Caco-2 (cell line): ENCODE data around the gene OXER1. TPM values are rescaled to one million over a fixed set of nuclear protein-coding genes. Genes with fewer than 3 reads are reported as not detected.

Source experiments
- BruUV-seq: library from RNA; stranded (reverse); fragments of 400-500 nt; replicated peaks from 2 replicates; lab custom pipeline; 2021; lab: Mats Ljungman, UMichigan
- CTCF ChIA-PET: fragments of 300-600 bp; sonication (Branson Sonifier 250); formaldehyde crosslinking; loops from one replicate; lab custom pipeline; 2022; ENCODE audit warnings: antibody characterized with exemption; lab: Charles Lee
- POLR2A ChIA-PET: fragments of 300-600 bp; sonication (Branson Sonifier 250); formaldehyde crosslinking; loops from one replicate; lab custom pipeline; 2022; ENCODE audit warnings: antibody characterized with exemption; lab: Charles Lee
- DNase-seq, 2 experiments: peaks; one replicate each; pipeline versions ENCODE4 v3.0.0 to v3.0.0-alpha.2; 2020 to 2022
- H3K27me3 ChIP-seq: replicated peaks from 2 replicates; pipeline ENCODE4 v1.6.0; 2011; ENCODE audit warnings: low read length; ENCODE audit not compliant: control insufficient read depth, insufficient read depth
- H3K36me3 ChIP-seq: 2 replicates; pipeline ENCODE4 v1.5.1; 2011; ENCODE audit warnings: low read length; ENCODE audit not compliant: control insufficient read depth, insufficient read depth
- H3K4me1 ChIP-seq: fragments of 250-450 bp; sonication (Bioruptor Pico); 2 replicates; pipeline ENCODE4 v1.5.1; 2020; ENCODE audit warnings: mild to moderate bottlenecking
- H3K4me3 ChIP-seq: 2 replicates; pipeline ENCODE4 v1.5.1; 2011; ENCODE audit warnings: low read depth, mild to moderate bottlenecking, control low read depth, low read length
- H3K9me3 ChIP-seq: fragments of 250-450 bp; sonication (Bioruptor Pico); 2 replicates; pipeline ENCODE4 v1.5.1; 2020; ENCODE audit warnings: mild to moderate bottlenecking, moderate library complexity
- H3K27ac Mint-ChIP-seq: one replicate; pipeline ENCODE4 v1.8.0; 2022; ENCODE audit warnings: mixed read lengths; ENCODE audit not compliant: unreplicated experiment
- H3K27me3 Mint-ChIP-seq: one replicate; pipeline ENCODE4 v1.8.0; 2022; ENCODE audit warnings: mixed read lengths; ENCODE audit not compliant: insufficient read depth, unreplicated experiment
- H3K36me3 Mint-ChIP-seq: one replicate; pipeline ENCODE4 v1.8.0; 2022; ENCODE audit warnings: mild to moderate bottlenecking, mixed read lengths; ENCODE audit not compliant: insufficient read depth, unreplicated experiment
- H3K4me1 Mint-ChIP-seq: one replicate; pipeline ENCODE4 v1.8.0; 2022; ENCODE audit warnings: low read depth, mixed read lengths; ENCODE audit not compliant: unreplicated experiment
- H3K4me3 Mint-ChIP-seq: one replicate; pipeline ENCODE4 v1.8.0; 2022; ENCODE audit warnings: mild to moderate bottlenecking, moderate library complexity, mixed read lengths; ENCODE audit not compliant: unreplicated experiment
- H3K9me3 Mint-ChIP-seq: one replicate; pipeline ENCODE4 v1.8.0; 2022; ENCODE audit warnings: mixed read lengths; ENCODE audit not compliant: unreplicated experiment
- intact Hi-C: fragments of 100-400 bp; cut with micrococcal nuclease; formaldehyde crosslinking; loops from one replicate; pipeline ENCODE4 v1.10.0; 2022; ENCODE audit not compliant: unreplicated experiment
- total RNA-seq: library from RNA; stranded (reverse); gene quantifications from 2 replicates; pipeline ENCODE4 v1.2.3, GENCODE V29; 2022
- TF ChIP-seq, protein P1 (sequence below), 2 experiments: fragments of 200-600 bp in 1 of 2; IDR thresholded peaks; 1 replicate in 1 of 2; 2 replicates in 1 of 2; pipeline versions ENCODE4 v1.5.1 to v1.8.0; 2011 to 2022; ENCODE audit warnings: antibody characterized with exemption in 1 of 2, control low read depth in 1 of 2, inconsistent platforms in 1 of 2, low read depth in 1 of 2, low read length in 1 of 2, mild to moderate bottlenecking in 1 of 2, moderate library complexity in 1 of 2; ENCODE audit not compliant: insufficient read depth in 1 of 2, severe bottlenecking in 1 of 2, unreplicated experiment in 1 of 2

OXER1 gene
- total RNA-seq, 1 experiment from 2014 or later, result 10.9 TPM

DNA sequence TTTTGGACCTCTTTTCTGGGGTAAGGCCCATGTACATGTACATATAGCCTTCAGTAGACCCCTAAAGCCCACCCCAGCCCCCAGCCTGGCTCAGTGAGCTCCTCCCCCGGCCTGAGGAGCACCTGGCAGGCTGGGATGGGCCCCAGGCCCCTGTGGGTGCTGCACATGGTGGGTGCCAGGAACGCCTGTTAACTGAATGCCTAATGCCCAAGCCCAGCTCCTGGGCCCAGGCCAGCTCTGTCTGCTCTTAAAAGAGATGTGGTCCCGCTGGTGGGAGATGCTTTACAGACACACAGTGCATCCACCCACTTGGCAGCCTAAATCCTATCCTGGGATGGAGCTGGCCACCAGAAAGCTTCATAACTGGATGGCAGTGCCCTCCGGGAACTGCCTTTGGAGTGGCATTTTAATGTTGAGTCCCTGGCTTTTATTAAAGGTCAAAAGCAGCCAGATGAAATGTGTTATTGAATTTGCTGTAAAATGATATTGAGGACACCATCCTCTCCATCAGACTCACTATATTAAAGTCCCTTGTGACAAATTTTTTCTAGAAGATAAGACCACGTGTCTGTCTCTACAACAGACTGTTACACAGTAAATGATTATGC, 7.7 kb upstream of the OXER1 start:
- POLR2A ChIA-PET, result no interaction called here
- no TSS peak for BruUV-seq
- TF ChIP-seq, protein P1, sequence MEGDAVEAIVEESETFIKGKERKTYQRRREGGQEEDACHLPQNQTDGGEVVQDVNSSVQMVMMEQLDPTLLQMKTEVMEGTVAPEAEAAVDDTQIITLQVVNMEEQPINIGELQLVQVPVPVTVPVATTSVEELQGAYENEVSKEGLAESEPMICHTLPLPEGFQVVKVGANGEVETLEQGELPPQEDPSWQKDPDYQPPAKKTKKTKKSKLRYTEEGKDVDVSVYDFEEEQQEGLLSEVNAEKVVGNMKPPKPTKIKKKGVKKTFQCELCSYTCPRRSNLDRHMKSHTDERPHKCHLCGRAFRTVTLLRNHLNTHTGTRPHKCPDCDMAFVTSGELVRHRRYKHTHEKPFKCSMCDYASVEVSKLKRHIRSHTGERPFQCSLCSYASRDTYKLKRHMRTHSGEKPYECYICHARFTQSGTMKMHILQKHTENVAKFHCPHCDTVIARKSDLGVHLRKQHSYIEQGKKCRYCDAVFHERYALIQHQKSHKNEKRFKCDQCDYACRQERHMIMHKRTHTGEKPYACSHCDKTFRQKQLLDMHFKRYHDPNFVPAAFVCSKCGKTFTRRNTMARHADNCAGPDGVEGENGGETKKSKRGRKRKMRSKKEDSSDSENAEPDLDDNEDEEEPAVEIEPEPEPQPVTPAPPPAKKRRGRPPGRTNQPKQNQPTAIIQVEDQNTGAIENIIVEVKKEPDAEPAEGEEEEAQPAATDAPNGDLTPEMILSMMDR (IDR thresholded peaks at IDR 0.05; ENCODE audit: insufficient read depth in 1 of 2, low read depth in 1 of 2, low read length in 1 of 2, severe bottlenecking in 1 of 2, unreplicated experiment in 1 of 2), result no peak
- Mint-ChIP-seq H3K36me3 (peaks cover 16% of the 10 kb centered on the region), H3K27me3 (no peaks in the 10 kb centered on the region), H3K4me1 (no peaks in the 10 kb centered on the region), H3K4me3 (no peak overlapping the region), H3K9me3 (peaks cover under 1% of the 10 kb centered on the region), H3K27ac (no peak overlapping the region)
- no peaks in the 10 kb centered on the region for H3K27me3 ChIP-seq
- CTCF ChIA-PET, result no interaction called here
- intact Hi-C loops, result no loop called here
- no peaks in the 10 kb centered on the region for H3K36me3 ChIP-seq
- H3K4me3 ChIP-seq, result no peak overlapping the region
- no peaks in the 10 kb centered on the region for H3K9me3 ChIP-seq
- no peaks in the 10 kb centered on the region for H3K4me1 ChIP-seq
- DNase-seq, result no peak

DNA sequence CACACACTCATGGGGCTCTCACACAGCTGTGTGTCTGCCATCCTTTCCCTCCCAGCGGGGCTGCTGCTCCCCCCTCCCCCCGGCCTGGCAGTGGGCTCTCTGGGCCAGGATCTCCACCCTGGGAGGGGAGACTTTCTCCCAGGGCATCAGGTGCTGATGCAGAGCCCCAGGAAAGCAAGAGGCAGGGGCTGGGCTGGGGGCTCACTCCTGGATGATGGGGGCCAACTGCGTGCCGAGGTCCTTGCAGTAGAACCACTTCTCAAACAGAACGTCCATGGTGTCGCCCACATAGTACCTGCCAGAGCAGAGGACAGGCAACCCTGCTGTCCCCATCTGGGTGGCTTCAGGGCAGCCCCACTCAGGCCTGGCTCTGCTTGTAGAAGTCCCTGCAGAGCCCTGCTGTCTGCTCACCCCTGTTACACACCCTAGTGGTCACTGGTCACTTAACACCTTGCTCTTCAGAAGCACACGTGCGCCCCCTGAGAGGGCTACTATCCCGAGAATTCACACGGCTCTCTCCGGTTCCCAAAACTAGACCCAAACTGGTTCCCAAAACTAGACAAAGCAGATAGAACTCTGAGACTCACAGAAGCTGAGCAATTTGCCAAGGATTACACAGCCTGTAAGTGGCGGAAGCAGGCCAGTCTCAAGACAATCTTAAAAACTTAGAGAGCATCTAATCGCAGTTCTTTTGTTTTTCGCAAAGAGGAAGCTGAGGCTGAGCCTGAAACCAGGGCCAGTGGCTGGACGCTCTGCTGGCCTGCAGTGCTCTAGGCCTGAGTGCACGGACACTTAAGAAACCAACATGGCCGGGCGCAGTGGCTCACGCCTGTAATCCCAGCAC, 6.6 kb upstream of the OXER1 start:
- ChIA-PET CTCF (no interaction called here), POLR2A (no interaction called here)
- Mint-ChIP-seq H3K36me3 (peaks cover 16% of the 10 kb centered on the region), H3K27me3 (no peaks in the 10 kb centered on the region), H3K4me1 (no peaks in the 10 kb centered on the region), H3K27ac (no peak overlapping the region), H3K4me3 (no peak overlapping the region), H3K9me3 (no peaks in the 10 kb centered on the region)
- Histone ChIP-seq H3K36me3 (no peaks in the 10 kb centered on the region), H3K27me3 (no peaks in the 10 kb centered on the region), H3K9me3 (no peaks in the 10 kb centered on the region), H3K4me3 (no peak overlapping the region), H3K4me1 (no peaks in the 10 kb centered on the region)
- peak in 1 of 2 experiments; percentile 53 for DNase-seq
- TF ChIP-seq, protein P1 (IDR thresholded peaks at IDR 0.05; ENCODE audit: insufficient read depth in 1 of 2, low read depth in 1 of 2, low read length in 1 of 2, severe bottlenecking in 1 of 2, unreplicated experiment in 1 of 2), result peak; percentile 35 to 63
- BruUV-seq, result no TSS peak
- intact Hi-C loops, result no loop called here

DNA sequence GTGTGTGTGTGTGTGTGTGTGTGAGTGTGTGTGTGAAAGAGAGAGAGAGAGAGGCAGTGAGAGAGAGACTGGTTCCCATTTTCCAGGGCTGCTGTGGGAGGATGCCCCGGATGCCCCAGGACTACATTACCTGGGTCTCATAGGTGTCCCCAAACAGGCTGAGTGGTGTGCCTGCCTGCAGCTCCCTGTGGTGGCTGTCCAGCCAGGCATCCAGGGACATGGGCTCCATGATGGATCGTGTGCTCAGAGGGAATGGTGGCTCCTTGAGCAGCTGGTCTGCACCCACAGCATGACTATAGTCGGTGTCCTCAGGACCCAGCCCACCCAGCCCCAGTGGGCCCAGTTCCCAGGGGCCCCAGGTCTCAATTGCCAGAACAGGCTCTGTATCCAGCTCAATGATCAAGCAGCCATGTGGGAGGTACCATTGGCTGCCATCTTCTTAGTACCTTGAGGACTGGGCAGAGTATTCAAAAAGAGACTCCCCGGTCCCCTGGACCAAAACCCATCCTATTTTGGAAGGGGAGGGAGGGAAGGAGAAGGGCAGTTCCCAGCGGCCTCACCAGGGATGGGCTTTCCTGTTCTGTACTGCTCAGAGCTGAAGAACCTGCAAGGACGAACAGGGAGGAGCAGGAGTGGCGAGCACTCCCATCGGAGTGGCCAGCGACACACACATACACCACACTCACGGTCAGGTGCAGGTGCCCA, 5.8 kb upstream of the OXER1 start:
- ChIA-PET CTCF (interaction anchor here (0.6 kb wide), 1 partner anchor 107 kb away, joined by 3 read pairs; no protein-coding TSS in a partner anchor), POLR2A (no interaction called here)
- Mint-ChIP-seq H3K4me3 (no peak overlapping the region), H3K27ac (no peak overlapping the region), H3K36me3 (peaks cover 13% of the 10 kb centered on the region), H3K9me3 (no peaks in the 10 kb centered on the region), H3K27me3 (no peaks in the 10 kb centered on the region), H3K4me1 (no peaks in the 10 kb centered on the region)
- BruUV-seq, result no TSS peak
- Histone ChIP-seq H3K4me3 (no peak overlapping the region), H3K27me3 (no peaks in the 10 kb centered on the region), H3K9me3 (no peaks in the 10 kb centered on the region), H3K36me3 (no peaks in the 10 kb centered on the region), H3K4me1 (no peaks in the 10 kb centered on the region)
- intact Hi-C loops, result no loop called here
- TF ChIP-seq, protein P1 (IDR thresholded peaks at IDR 0.05; ENCODE audit: insufficient read depth in 1 of 2, low read depth in 1 of 2, low read length in 1 of 2, severe bottlenecking in 1 of 2, unreplicated experiment in 1 of 2), result no peak
- no peak for DNase-seq
